ENCODE measurements around the gene B3GAT1.

Gene B3GAT1

DNA sequence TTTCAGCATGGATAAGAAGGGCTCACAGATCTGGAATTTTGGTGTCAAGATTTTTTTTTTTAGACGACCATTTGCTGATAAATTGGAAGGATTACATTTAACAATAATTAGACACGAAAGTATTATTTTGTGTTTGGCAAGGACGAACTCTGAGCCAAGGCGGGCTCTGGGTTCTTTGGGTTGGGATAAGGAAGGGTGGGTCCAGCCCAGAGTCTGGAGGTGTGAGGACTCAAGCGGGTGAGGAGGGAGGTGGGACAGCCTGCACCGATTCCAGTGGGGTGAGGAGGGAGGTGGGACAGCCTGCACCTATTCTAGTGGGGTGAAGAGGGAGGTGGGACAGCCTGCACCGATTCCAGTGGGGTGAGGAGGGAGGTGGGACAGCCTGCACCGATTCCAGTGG lies 4.1 kb downstream of the B3GAT1 start:
- no peak for DNase-seq

DNA sequence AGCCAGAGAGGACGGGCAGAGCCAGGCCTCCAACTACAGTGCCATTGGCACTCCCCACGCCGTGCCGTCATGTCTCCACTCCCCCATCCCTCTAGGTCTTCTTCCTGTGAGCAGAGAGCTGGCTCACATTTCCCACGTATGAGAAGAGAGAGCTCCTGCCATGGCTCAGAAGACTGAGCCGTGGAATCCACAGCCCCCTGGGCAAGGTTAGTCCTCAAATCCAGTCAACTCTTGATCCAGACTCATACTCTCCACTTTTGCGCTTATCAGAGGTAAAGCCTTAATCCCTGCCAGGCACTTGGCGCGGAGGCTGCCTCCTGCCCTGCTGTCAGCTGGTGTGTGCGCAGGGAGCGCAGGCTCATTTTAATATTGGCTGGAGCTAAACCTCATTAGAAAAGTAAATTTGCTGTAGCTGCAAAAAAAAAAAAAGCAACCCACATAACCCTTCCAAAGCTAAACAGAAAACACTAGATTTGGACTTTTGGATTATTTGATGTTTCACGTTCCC lies 4.7 kb downstream of the B3GAT1 start:
- no peak for DNase-seq

DNA sequence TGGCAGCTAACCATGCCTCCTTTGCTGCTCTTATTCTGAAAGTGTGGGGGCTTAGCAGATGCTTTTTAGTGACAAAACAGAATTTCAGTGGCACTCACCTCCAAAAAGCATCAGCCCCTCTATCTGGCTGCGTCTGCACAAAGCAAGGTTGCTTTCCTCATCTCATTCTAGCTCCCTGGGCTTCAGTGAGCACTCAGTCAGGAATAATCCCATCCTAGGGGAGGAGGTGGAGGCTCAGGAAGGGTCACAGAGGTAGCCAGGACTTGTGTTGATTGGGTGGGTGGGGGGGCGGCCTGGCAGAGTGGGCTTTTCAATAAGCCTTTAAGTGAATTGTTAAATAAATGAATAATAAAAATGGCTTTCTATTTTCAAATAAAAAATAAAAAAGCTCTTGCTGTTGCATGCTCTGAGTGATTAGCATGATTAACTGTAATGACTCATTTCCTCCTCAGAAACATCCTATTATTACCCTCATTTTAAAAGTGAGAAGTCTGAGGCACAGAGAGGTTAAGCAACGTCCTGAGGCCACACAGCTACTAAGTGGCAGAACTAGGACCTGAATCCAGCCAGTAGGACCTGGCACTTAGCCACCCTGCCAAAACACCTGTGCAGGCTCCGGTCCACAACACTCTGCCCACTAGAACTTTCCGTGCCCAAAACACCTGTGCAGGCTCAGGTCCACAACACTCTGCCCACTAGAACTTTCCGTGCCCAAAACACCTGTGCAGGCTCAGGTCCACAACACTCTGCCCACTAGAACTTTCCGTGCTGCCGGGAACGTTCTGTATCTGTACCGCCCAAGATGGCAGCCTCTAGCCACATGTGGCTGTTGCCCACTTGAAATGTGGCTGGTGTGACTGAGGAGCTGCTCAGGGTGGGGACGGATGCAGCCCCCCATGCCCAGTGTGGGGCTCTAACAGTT lies 5.5 kb downstream of the B3GAT1 start:
- no peak for DNase-seq

DNA sequence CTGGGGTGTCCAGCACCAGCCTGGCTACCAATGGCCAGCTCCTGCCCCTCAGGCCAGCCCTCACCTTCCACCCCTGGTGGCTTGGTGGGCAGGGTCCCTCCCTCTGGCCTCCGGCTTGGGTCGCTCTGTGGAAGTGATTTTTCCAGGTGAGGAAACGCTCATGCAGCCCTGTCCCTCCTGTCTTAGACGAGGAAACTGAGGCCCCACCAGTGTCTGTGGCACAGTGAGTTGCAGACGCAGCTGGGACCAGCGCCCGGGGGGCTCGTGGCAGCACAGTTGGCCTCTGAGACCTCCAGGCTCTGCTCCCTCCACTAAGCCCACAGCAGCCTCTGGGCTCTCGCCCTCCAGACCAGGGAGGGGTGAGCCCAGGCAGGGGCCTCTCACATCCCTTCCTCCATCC lies 6.2 kb downstream of the B3GAT1 start:
- no peak for DNase-seq

DNA sequence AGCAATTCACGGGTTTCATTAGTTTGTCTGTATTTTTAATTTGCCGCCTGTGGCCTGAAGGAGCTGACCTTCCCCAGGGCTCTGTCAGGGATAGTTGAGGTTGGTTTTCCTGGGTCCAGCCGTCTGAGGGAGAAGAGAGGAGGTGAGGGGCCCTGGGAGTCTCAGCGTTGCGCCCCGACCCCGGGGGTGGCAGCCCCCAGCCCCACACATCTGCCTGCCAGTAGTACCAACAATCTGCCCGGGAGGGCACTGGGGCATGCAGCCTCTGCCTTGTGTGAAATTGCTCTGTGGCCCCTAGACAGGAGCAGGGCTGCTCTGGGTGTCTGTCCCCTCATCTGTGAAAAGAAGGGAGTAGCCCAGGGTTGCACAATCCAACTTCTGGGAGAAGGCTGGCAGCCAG lies 6.6 kb downstream of the B3GAT1 start:
- no peak for DNase-seq

DNA sequence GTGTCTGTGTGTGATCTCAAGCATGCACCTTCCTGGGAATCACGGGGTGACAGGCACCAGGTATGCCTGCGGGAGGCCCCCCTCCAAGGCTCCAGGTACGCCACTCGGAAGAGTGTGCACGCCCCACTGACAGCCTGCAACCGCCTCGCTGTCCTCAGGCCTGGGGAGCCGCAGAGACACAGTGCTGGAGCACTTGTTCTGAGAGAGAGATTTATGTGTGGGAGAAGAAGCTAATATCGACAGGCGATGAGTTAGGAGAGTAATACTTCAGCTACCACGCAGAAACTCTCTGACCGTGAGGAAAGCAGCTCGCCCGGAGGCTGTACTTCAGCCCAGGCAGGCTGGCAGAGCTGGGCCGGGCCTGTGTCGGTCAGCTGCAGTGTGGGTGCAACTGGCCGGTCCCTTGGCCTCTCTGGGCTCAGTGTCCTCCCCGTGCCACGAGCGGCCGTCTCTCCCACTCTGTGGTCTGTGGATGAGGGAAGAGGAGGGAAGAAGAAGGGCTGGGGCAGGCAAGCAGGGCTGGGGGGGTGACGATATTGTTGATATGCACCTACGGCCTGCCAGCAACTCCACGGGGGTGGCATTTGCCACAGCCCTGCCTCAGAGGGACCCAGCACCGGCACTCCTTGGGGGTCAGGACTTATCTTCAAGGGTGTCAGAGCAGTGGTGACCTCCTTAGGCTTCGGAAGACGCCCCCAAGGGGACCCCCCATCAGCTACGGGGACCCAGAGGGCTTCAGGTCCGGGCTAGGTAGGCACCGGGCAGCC lies 7.3 kb downstream of the B3GAT1 start:
- no peak for DNase-seq

DNA sequence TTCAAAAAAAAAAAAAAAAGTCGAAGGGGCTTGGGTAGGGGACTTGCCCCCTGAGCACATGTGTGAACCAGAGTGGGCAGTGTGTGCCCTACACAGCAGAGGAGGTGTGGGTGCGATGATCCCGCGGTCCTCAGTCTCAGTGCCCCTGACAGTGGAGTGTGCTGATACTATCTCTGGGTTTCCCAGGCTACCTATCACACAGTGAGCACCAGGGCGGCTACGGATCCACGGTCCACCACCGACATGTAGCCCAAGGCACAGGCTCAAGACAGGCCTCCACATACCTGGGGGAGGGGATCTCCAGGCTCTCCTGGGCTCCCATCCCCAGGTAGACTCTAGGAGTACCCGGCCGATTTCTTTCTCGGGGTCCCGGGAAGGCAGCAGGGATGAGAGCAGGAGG lies 9.1 kb downstream of the B3GAT1 start:
- no peak for DNase-seq

DNA sequence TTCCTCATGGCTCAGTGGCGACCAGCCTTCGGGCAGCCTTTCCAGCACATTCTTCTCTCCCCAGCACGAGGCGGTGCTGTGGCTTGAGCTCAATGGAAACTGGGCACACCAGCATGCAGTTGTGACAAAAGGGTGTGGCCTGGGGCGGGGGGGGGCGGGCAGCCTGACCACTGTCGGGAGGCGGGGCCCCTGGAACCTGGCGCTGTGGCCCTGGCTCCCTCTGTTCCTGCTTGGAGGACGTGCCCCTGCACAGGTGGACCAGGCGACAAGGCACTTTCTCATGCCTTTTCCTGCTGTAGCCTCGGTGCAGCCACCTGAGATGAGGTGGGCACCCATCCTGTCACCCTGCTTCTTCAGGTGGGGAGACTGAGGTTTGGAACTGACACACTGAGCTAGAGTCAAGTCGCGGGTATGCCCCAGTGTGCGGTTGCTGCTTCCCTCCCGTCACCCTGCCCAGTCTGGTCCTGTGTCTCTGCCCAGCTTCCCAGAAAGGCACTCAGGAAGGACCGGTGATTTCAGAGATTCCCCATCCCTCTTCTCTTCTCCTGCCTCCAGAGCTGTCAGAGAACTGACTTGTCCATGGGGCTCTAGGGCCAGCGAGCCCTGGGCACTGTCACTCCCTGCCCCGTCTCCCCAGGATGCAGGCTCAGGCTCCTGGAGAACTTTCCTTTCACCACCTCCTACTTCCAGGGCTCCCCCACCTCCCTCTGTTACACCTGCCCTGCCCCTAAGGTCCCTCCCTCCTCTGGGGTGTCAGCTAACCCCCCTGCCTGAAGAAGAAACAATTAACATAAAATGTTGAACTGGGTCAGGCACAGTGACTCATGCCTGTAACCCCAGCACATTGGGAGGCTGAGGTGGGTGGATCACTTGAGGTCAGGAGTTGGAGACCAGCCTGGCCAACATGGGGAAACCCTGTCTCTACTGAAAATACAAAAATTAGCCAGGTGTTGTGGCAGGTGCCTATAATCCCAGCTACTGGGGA lies 9.9 kb downstream of the B3GAT1 start:
- DNase-seq: no peak

DNA sequence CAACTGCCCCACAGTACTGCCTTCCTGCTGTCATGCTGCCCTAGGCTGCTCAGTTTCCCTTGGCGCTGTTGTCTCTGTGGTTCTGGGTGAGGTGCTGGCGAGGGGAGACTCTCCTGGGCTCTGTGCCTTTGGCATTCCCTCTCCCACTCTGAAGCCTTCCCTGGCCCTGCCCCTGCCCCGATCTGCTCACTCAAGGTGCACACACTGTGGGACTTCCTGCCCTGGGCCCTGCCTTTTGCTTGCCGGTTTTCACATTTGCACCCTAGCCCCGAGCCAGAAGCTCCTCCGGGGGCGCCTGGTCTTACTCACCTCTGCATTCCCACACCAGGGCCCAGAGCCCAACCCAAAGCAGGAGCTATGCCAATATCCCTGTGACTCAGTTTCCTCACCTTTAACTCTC lies 12.0 kb downstream of the B3GAT1 start:
- DNase-seq: no peak

DNA sequence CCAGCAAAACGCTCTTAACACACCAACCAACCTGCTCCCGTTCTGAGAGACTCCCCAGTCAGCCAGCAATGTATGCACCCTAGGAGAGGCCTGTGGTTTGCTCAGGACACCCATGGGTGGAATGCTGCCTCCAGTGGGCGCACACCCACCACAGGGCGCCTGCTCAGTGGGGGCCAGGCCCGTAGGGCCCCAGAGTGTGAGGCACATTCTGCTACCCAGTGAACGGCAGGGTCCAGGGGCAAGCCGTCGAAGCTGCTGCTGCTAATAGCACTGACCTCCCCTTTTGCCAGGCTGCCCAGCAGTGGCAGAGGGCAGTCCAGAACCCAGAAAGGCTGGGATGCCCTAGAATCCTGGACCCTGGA lies 12.8 kb downstream of the B3GAT1 start:
- no peak for DNase-seq

DNA sequence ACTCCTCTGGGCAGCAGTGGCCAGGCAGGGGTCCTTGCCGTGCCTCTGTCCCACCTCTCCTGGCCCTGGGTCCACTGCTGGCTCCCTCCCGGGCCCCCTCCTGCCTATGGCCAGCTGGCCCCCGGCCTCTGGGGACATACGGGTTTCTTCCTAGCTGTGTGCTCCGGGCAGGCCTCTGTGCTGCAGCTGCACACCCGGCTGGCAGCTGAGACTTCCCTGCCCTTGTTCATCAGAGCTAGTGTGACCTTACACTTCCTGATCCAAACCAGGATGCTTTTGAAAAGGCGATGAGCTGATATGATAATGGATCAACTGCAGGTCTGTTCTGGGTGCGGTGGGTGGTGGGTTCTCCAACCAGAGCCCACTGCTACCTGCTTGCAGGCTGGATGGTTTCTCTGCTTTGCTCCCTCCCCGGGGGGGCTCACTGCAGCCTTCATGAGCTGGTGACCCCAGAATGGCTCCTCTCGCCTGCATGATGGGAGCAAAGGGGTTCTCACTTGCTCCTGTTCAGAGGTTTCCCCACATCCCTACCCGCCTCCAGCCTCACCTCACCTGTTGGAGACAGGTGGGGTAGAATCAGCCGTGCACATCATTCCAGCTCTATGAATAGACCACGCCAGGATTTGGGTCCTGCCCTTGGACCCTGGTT lies 13.3 kb downstream of the B3GAT1 start:
- DNase-seq: no peak

DNA sequence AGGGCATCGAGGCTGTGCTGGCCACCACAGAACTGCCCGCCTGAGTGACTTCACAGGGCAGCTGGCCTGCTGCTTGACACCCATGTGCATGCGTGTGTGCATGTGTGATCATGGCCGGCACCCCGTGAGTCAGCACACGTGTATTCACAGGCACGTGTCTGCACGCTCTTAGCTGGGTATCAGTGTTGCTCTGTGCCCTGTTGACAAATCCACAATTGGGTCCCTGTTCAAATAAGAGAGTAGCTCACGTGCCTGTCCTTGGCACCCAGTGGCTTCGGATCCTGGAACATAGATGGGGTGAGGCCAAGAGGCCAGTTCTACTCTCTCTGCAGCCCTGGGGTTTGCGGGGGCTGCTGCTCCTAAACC lies 14.0 kb downstream of the B3GAT1 start:
- no peak for DNase-seq

DNA sequence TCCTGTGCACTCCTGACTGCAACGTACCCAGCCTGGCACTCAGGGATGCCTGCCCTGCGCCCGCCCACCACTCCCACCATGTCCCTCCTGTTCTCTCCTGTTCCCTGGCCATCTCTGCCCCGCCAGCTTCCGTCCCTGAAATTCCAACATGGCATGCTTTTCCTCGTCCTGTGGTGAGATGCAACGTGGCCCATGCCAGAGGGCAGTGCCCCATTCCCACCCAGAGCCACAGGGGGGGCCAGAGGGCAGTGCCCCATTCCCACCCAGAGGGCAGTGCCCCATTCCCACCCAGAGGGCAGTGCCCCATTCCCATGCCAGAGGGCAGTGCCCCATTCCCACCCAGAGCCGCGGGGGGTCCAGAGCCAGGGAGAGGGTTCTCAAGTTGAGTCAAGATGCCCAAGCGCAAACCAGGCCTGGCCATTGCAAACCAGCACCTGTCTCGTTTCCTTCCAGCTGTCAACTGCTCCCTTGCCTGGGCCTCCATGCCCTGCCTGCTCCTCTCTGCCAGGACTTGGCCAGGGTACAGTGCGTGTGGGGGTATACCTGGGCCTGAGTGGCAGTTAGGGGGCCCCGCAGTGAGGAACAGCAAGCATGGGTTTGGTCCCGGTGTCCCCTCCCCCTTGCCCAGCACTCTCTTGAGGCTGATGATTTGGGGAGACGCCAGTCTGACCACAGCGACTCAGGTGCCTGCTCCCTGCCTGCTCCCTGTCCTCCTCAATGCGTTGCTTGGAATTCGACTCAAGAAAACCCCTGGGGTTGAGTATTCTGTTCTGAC lies 14.6 kb downstream of the B3GAT1 start:
- DNase-seq: no peak

DNA sequence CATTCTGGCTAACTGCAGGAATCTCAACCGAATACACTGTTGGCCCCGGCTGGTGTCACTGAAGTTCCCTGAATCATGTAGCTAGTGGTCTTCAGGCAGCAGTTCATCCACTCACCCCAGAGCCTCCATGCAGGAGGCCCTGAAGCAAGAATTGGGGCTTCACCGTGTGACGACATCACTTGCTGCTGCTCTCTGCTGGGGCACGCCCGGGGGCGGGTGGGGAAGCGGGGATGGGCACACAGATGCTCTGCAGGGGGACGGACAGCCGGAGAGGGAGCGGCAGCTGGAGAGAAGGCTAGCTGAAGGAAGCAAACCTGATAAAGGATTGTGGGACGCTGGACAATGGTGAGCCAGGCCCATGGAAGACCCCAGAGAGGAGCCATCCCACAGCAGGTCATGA lies 17.0 kb downstream of the B3GAT1 start:
- DNase-seq: no peak

DNA sequence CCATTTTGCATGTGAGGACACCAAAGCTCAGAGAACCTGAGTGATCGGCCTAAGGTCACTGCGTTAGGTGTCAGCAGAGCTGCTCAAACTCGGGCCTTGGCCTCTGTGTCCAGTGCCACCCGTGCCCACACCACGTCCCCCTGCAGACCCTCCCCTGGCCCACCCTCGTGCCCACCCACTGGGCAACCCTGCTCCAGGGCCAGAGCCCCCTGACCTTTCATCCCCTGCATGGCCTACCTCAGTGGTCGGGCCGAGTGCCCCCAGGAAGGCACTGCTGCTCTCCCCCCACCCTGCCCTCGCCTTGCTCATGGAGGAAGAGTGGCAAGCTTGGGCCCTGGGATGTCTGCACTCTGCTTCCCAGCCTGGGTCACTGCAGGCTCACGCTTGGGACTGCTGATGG lies 17.7 kb downstream of the B3GAT1 start:
- no peak for DNase-seq

DNA sequence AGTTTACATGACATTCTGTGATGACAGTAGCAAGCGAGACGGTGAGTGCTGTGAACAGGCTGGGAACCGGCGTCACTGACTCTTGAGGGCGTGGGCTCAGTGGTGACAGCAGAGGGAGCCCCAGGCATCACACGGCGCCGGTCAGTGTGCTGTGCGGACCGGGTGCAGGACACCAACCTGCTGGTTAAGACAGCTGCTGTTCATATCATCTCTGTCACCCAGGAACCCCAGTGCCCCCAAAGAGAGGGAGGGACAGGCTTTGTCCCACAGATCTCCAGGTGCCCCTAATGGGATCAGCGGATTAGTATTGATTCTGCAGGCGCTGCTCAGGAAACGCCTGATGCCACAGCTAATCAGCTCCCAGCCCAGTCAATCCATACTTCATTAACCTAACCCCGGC lies 18.4 kb downstream of the B3GAT1 start:
- DNase-seq: no peak

DNA sequence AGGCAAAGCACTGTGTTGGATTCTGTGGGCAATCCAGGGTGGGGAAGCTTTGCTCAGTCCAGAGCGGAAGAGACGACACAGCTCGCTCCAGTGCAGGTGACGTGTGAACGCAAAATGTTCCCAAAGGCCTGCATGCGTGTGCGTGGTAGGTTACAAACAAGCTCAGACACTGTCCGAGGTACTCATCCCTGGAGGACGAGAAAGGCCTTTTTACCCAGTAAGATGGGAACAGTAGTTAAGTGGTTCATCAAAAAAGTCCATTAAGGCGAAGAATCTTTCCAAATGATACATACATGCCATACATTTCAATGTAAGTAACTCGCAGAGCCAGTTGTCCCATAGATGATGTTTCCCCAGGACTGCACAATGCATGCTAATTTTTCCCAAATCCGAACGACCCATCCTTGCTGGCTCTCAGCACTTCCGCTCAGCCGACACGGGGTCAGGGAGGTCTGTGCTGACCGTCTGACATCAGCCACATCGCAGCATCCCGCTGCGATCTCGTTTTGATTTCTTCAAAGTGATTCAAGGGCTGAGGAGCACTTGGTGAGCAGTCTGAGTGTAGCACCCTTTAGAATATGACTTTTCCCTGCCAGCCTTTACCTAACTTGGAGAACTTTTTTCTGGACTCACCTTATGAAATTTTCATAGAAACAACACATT lies 19.0 kb downstream of the B3GAT1 start:
- DNase-seq: no peak

DNA sequence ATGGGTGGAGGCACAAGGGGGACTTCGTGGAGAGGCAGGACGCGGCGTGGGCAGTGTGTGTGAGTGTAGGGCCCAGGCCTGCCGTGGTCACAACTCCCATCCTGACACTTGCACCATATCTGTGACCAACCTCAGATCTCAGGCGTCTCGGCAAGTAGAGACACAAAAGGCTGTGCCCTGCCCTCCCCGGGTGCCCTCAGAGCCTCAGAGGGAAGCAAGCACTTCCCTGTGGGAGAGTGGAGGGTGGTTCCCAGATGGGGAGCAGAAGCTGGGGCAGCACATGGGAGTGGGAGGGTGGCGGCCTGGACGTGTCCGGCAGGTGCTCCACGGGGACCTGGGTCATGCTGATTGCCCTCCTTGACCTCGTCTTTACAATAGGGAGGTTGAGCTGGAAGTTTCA lies 20.4 kb downstream of the B3GAT1 start:
- no peak for DNase-seq

DNA sequence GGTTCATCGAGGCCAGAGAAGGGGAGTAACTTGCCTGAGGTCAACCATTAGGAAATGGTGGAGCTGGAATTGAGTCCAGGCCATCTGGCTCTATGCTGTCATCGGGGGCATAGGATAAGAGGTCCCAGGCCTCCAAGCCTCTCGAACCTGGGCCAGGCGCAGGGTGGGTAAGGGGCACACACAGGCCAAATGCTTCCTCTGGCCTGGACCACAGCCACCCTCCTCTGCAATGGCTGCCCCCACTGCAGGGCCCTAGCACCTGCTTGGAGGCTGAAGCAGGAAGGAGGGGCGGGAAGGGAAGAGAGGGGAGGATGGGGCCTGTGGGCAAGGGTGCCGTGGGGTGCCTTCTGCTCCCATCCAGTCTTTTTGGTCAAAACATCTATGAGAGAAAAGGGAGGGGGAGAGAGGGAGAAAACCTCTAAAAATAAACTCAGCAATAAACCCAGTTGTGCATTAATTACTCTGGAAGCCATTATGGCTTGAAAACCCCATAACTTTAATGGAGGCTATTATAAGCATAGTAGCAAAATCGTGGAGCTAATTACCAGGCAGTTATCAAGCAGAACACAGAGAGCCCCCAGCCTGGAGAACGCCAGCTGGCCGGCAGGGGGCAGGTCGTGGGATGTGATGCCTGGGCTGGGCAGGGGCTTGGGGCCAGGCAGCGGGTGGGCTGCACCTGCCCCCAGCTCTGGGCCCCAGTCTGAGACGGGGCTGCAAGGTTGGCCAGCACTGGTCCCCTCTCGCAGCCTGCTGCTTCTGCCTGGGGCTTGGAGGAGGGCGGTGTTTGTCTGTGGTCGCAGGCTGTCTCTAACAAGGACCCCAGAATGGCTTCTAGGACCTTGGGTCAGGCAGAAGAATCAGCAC lies 21.1 kb downstream of the B3GAT1 start:
- DNase-seq: no peak
